Measurements from ENCODE around the gene IQGAP1. TPM values are rescaled to one million over a fixed set of nuclear protein-coding genes. Genes with fewer than 3 reads are reported as not detected.

The IQGAP1 gene
- total and polyA plus RNA-seq, 2 of the 13 experiments (the other 11 are each of a cell fraction or from before 2014, with no cell fraction given): 29.5 to 37.9 TPM

DNA sequence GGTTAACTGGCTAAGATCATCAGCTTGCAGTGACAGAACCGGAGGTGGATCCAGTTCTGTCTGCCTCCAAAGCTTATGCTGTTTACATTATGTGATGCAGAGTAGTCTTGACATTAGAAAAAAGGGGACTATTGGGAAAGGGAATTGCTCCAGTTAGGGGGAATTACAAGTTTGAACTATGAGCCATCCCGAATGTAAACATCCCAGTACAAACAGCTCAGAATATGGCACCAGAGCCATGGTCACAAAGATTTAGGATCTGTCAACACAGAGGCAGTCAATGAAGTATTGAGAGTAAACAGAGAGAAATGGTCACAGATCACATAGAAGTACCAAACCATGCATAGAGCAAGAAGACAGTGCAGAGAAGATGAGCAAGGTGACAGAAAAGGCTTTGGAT, 101.9 kb downstream of the IQGAP1 start (continued):
- TF ChIP-seq, protein P1, sequence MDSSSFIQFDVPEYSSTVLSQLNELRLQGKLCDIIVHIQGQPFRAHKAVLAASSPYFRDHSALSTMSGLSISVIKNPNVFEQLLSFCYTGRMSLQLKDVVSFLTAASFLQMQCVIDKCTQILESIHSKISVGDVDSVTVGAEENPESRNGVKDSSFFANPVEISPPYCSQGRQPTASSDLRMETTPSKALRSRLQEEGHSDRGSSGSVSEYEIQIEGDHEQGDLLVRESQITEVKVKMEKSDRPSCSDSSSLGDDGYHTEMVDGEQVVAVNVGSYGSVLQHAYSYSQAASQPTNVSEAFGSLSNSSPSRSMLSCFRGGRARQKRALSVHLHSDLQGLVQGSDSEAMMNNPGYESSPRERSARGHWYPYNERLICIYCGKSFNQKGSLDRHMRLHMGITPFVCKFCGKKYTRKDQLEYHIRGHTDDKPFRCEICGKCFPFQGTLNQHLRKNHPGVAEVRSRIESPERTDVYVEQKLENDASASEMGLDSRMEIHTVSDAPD (CRISPR knock-in tag; IDR thresholded peaks at IDR 0.05): peak; percentile 93
- TF ChIP-seq ZNF724P (CRISPR knock-in tag; IDR thresholded peaks at IDR 0.05; ENCODE audit: borderline replicate concordance): peak; percentile 87; the same call in 1 of the 2 replicates
- TF ChIP-seq ZNF792 (CRISPR knock-in tag; IDR thresholded peaks at IDR 0.05): peak; percentile 69; the same call in 1 of the 2 replicates
- peak; percentile 87 for TF ChIP-seq SOX5 (CRISPR knock-in tag; IDR thresholded peaks at IDR 0.05; ENCODE audit: borderline replicate concordance)
- TF ChIP-seq, protein P2, sequence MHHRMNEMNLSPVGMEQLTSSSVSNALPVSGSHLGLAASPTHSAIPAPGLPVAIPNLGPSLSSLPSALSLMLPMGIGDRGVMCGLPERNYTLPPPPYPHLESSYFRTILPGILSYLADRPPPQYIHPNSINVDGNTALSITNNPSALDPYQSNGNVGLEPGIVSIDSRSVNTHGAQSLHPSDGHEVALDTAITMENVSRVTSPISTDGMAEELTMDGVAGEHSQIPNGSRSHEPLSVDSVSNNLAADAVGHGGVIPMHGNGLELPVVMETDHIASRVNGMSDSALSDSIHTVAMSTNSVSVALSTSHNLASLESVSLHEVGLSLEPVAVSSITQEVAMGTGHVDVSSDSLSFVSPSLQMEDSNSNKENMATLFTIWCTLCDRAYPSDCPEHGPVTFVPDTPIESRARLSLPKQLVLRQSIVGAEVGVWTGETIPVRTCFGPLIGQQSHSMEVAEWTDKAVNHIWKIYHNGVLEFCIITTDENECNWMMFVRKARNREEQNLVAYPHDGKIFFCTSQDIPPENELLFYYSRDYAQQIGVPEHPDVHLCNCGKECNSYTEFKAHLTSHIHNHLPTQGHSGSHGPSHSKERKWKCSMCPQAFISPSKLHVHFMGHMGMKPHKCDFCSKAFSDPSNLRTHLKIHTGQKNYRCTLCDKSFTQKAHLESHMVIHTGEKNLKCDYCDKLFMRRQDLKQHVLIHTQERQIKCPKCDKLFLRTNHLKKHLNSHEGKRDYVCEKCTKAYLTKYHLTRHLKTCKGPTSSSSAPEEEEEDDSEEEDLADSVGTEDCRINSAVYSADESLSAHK (CRISPR knock-in tag; IDR thresholded peaks at IDR 0.05; ENCODE audit: borderline replicate concordance): no peak
- TF ChIP-seq, protein P3, sequence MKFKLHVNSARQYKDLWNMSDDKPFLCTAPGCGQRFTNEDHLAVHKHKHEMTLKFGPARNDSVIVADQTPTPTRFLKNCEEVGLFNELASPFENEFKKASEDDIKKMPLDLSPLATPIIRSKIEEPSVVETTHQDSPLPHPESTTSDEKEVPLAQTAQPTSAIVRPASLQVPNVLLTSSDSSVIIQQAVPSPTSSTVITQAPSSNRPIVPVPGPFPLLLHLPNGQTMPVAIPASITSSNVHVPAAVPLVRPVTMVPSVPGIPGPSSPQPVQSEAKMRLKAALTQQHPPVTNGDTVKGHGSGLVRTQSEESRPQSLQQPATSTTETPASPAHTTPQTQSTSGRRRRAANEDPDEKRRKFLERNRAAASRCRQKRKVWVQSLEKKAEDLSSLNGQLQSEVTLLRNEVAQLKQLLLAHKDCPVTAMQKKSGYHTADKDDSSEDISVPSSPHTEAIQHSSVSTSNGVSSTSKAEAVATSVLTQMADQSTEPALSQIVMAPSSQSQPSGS (CRISPR knock-in tag; IDR thresholded peaks at IDR 0.05): peak; percentile 85
- TF ChIP-seq, protein P4, sequence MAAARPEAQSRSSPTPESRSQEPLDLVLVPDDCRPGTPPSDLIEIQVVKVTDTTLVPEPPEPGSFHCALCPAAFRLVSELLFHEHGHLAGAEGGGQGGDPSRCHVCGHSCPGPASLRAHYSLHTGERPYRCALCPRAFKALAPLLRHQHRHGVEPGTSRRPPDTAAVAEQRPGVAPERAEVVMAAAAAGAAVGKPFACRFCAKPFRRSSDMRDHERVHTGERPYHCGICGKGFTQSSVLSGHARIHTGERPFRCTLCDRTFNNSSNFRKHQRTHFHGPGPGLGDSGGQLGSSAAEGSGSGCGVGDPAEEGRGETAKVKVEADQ (CRISPR knock-in tag; IDR thresholded peaks at IDR 0.05; ENCODE audit: borderline replicate concordance): peak; percentile 48; the same call in 1 of the 2 replicates
- peak; percentile 74 for TF ChIP-seq ZFP1 (CRISPR knock-in tag; IDR thresholded peaks at IDR 0.05)
- TF ChIP-seq, protein P5, sequence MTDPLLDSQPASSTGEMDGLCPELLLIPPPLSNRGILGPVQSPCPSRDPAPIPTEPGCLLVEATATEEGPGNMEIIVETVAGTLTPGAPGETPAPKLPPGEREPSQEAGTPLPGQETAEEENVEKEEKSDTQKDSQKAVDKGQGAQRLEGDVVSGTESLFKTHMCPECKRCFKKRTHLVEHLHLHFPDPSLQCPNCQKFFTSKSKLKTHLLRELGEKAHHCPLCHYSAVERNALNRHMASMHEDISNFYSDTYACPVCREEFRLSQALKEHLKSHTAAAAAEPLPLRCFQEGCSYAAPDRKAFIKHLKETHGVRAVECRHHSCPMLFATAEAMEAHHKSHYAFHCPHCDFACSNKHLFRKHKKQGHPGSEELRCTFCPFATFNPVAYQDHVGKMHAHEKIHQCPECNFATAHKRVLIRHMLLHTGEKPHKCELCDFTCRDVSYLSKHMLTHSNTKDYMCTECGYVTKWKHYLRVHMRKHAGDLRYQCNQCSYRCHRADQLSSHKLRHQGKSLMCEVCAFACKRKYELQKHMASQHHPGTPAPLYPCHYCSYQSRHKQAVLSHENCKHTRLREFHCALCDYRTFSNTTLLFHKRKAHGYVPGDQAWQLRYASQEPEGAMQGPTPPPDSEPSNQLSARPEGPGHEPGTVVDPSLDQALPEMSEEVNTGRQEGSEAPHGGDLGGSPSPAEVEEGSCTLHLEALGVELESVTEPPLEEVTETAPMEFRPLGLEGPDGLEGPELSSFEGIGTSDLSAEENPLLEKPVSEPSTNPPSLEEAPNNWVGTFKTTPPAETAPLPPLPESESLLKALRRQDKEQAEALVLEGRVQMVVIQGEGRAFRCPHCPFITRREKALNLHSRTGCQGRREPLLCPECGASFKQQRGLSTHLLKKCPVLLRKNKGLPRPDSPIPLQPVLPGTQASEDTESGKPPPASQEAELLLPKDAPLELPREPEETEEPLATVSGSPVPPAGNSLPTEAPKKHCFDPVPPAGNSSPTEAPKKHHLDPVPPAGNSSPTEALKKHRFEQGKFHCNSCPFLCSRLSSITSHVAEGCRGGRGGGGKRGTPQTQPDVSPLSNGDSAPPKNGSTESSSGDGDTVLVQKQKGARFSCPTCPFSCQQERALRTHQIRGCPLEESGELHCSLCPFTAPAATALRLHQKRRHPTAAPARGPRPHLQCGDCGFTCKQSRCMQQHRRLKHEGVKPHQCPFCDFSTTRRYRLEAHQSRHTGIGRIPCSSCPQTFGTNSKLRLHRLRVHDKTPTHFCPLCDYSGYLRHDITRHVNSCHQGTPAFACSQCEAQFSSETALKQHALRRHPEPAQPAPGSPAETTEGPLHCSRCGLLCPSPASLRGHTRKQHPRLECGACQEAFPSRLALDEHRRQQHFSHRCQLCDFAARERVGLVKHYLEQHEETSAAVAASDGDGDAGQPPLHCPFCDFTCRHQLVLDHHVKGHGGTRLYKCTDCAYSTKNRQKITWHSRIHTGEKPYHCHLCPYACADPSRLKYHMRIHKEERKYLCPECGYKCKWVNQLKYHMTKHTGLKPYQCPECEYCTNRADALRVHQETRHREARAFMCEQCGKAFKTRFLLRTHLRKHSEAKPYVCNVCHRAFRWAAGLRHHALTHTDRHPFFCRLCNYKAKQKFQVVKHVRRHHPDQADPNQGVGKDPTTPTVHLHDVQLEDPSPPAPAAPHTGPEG (CRISPR knock-in tag; IDR thresholded peaks at IDR 0.05): 0 out of 2 replicates have a peak, but pooled peaks have one; percentile 73
- no peak for TF ChIP-seq SATB2 (CRISPR knock-in tag; IDR thresholded peaks at IDR 0.05)
- TF ChIP-seq, protein P6, sequence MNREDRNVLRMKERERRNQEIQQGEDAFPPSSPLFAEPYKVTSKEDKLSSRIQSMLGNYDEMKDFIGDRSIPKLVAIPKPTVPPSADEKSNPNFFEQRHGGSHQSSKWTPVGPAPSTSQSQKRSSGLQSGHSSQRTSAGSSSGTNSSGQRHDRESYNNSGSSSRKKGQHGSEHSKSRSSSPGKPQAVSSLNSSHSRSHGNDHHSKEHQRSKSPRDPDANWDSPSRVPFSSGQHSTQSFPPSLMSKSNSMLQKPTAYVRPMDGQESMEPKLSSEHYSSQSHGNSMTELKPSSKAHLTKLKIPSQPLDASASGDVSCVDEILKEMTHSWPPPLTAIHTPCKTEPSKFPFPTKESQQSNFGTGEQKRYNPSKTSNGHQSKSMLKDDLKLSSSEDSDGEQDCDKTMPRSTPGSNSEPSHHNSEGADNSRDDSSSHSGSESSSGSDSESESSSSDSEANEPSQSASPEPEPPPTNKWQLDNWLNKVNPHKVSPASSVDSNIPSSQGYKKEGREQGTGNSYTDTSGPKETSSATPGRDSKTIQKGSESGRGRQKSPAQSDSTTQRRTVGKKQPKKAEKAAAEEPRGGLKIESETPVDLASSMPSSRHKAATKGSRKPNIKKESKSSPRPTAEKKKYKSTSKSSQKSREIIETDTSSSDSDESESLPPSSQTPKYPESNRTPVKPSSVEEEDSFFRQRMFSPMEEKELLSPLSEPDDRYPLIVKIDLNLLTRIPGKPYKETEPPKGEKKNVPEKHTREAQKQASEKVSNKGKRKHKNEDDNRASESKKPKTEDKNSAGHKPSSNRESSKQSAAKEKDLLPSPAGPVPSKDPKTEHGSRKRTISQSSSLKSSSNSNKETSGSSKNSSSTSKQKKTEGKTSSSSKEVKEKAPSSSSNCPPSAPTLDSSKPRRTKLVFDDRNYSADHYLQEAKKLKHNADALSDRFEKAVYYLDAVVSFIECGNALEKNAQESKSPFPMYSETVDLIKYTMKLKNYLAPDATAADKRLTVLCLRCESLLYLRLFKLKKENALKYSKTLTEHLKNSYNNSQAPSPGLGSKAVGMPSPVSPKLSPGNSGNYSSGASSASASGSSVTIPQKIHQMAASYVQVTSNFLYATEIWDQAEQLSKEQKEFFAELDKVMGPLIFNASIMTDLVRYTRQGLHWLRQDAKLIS (CRISPR knock-in tag; IDR thresholded peaks at IDR 0.05): no peak
- peak; percentile 94 for TF ChIP-seq MED1 (CRISPR knock-in tag; IDR thresholded peaks at IDR 0.05)
- TF ChIP-seq POLR2AphosphoS5 (IDR thresholded peaks at IDR 0.05; ENCODE audit: low read depth, low read length): no peak

Data from HepG2 (cell line).